Endodermal cell (in vitro differentiated cells): Measurements from ENCODE around the gene APMAP. TPM values are rescaled to one million over a fixed set of nuclear protein-coding genes. Genes with fewer than 3 reads are reported as not detected.

ENCODE experiments used
- DNase-seq: peaks from one replicate; pipeline ENCODE4 v3.0.0-alpha.2; 2017
- H3K27ac ChIP-seq: 2 replicates; pipeline ENCODE4 v1.5.1; 2013; ENCODE audit warnings: mild to moderate bottlenecking, low read depth, low read length, moderate library complexity
- H3K27me3 ChIP-seq: 2 replicates; pipeline ENCODE4 v1.6.1; 2013; ENCODE audit warnings: mild to moderate bottlenecking, low read length, moderate library complexity; ENCODE audit not compliant: insufficient read depth, control insufficient read depth, poor library complexity, severe bottlenecking
- H3K36me3 ChIP-seq: 2 replicates; pipeline ENCODE4 v1.7.0; 2013; ENCODE audit warnings: mild to moderate bottlenecking, low read length, moderate library complexity; ENCODE audit not compliant: control insufficient read depth, insufficient read depth
- H3K4me1 ChIP-seq: one replicate; pipeline ENCODE4 v1.7.0; 2013; ENCODE audit warnings: low read length; ENCODE audit not compliant: control insufficient read depth, insufficient read depth
- H3K4me3 ChIP-seq: 2 replicates; pipeline ENCODE4 v1.5.1; 2013; ENCODE audit warnings: mild to moderate bottlenecking, low read length, moderate library complexity
- H3K9ac ChIP-seq: 2 replicates; pipeline ENCODE4 v1.6.1; 2013; ENCODE audit warnings: mild to moderate bottlenecking, low read length, moderate library complexity; ENCODE audit not compliant: poor library complexity, severe bottlenecking; ENCODE audit errors: extremely low read depth
- H3K9me3 ChIP-seq: 2 replicates; pipeline ENCODE4 v1.6.1; 2013; ENCODE audit warnings: mild to moderate bottlenecking, low read length, moderate library complexity; ENCODE audit not compliant: control insufficient read depth
- H3K27ac Mint-ChIP-seq: 2 replicates; pipeline ENCODE4 v1.8.0; 2020; ENCODE audit warnings: mixed read lengths
- H3K27me3 Mint-ChIP-seq: 2 replicates; pipeline ENCODE4 v1.8.0; 2021; ENCODE audit warnings: mild to moderate bottlenecking, mixed read lengths; ENCODE audit not compliant: insufficient read depth
- H3K36me3 Mint-ChIP-seq: 2 replicates; pipeline ENCODE4 v1.8.0; 2020; ENCODE audit warnings: low read depth, mixed read lengths
- H3K4me1 Mint-ChIP-seq: 2 replicates; pipeline ENCODE4 v1.8.0; 2020; ENCODE audit warnings: mixed read lengths
- H3K4me3 Mint-ChIP-seq: 2 replicates; pipeline ENCODE4 v1.8.0; 2020; ENCODE audit warnings: mild to moderate bottlenecking, moderate library complexity, mixed read lengths
- H3K9me3 Mint-ChIP-seq: 2 replicates; pipeline ENCODE4 v1.8.0; 2020; ENCODE audit warnings: mild to moderate bottlenecking, mixed read lengths
- WGBS, 2 experiments: methylation state at CpG; one replicate each; pipeline versions ENCODE4 v1.1.5 to v1.1.7; 2013; ENCODE audit warnings: missing lambda C conversion rate in 2 of 2, mixed read lengths in 1 of 2; ENCODE audit not compliant: insufficient coverage in 1 of 2, insufficient read length in 1 of 2; 5-methylcytosine and 5-hydroxymethylcytosine counted together
- total RNA-seq, 2 donors: library from RNA; stranded (reverse); fragmentation: NEBNext Ultra II Directional in 1 of 2; extraction: Animal tissue kit (Norgen Biotek cat#: 25700) in 1 of 2; gene quantifications; 2 replicates in 1 of 2; 3 replicates in 1 of 2; pipeline ENCODE4 v1.2.1, GENCODE V29; 2021
- TF ChIP-seq, protein P1 (sequence below): fragments of 200-600 bp; sonication (generic); conservative IDR thresholded peaks from 2 replicates; pipeline ENCODE4 v1.5.0; 2021; ENCODE audit warnings: antibody characterized with exemption, mild to moderate bottlenecking

APMAP gene
- total RNA-seq, 2 donors from 2014 or later: 60.2 to 65.6 TPM

DNA sequence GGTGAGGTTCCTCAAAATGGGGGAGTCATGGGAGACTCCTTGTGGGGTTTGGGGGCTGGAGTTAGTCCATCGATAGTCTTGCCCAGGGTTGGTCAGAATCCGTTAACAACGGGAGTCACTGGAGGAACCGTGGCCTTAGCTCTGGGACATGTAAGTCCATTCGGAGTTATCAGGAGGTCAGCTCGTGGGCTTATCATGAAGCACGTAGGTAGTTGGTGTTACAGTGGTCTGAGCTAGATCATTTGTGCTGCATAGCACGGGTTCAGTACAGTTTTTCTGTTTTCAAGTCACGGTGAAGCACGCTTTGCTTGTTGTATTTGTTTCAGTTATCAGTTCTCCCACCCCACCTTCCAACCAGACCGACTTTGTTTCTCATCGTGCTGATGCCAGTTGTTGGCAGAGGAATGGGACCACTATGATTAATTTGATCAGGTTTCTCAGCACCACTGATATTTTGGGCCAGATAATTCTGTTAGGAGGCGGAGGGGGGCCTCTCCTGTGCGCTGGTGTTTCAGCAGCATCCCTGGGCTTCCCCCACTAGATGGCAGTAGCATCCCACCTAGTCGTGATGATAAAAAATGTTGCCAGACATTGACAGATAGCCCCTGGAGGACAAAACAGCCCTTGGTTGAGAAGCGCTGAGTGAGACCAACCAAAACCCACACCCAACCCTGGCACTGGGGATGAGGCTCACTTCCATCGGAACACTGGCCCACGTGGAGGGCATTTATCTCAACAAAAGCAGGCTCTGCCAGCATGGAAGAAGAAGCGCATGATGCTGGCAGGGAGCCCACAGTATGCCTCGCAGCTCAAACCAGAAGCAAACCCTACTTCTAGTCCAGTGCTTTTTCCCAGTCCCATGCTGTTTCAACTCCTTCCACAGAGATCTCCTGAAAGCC is 2.2 kb upstream of the APMAP start:
- H3K36me3 ChIP-seq: no peaks in the 10 kb centered on the region
- H3K4me3 ChIP-seq: no peak overlapping the region
- peaks cover 34% of the 10 kb centered on the region for H3K27me3 Mint-ChIP-seq
- 55 to 60% methylated on average over 17 to 20 of the region's 20 CpGs for WGBS, 2 experiments
- peaks cover 5% of the 10 kb centered on the region for H3K4me1 ChIP-seq
- H3K9ac ChIP-seq: no peak overlapping the region
- peaks cover 36% of the 10 kb centered on the region for H3K27me3 ChIP-seq
- H3K4me3 Mint-ChIP-seq: no peak overlapping the region
- H3K9me3 Mint-ChIP-seq: no peaks in the 10 kb centered on the region
- H3K27ac ChIP-seq: no peak overlapping the region
- TF ChIP-seq, protein P1, sequence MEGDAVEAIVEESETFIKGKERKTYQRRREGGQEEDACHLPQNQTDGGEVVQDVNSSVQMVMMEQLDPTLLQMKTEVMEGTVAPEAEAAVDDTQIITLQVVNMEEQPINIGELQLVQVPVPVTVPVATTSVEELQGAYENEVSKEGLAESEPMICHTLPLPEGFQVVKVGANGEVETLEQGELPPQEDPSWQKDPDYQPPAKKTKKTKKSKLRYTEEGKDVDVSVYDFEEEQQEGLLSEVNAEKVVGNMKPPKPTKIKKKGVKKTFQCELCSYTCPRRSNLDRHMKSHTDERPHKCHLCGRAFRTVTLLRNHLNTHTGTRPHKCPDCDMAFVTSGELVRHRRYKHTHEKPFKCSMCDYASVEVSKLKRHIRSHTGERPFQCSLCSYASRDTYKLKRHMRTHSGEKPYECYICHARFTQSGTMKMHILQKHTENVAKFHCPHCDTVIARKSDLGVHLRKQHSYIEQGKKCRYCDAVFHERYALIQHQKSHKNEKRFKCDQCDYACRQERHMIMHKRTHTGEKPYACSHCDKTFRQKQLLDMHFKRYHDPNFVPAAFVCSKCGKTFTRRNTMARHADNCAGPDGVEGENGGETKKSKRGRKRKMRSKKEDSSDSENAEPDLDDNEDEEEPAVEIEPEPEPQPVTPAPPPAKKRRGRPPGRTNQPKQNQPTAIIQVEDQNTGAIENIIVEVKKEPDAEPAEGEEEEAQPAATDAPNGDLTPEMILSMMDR: peak; percentile 91
- DNase-seq: peak; percentile 94
- H3K4me1 Mint-ChIP-seq: peaks cover 17% of the 10 kb centered on the region
- H3K27ac Mint-ChIP-seq: no peak overlapping the region
- H3K9me3 ChIP-seq: no peaks in the 10 kb centered on the region
- no peaks in the 10 kb centered on the region for H3K36me3 Mint-ChIP-seq

DNA sequence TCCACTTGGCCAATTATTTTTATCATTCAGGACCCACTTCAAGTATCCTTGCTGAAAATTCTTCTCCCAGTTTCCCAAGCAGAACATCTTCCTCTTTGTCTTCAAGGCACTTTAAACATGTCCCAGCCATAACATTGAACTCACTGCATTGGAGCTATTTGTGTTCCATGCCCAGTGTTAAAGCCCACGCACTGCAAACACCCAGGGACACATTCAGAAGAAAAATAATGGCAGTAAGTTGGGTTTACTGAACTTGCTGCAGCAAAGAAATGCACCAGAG is 1.6 kb upstream of the APMAP start:
- Histone ChIP-seq H3K27me3 (peaks cover 30% of the 10 kb centered on the region), H3K27ac (no peak overlapping the region), H3K4me1 (peaks cover 5% of the 10 kb centered on the region), H3K4me3 (no peak overlapping the region), H3K9me3 (no peaks in the 10 kb centered on the region), H3K9ac (no peak overlapping the region), H3K36me3 (peaks cover 4% of the 10 kb centered on the region)
- H3K36me3 Mint-ChIP-seq: no peaks in the 10 kb centered on the region
- peaks cover 17% of the 10 kb centered on the region for H3K4me1 Mint-ChIP-seq
- no peak for DNase-seq
- WGBS, 2 experiments: 94 to 100% methylated on average over 1 of the region's 1 CpG
- H3K9me3 Mint-ChIP-seq: no peaks in the 10 kb centered on the region
- peaks cover 29% of the 10 kb centered on the region for H3K27me3 Mint-ChIP-seq
- no peak overlapping the region for H3K27ac Mint-ChIP-seq
- TF ChIP-seq, protein P1: no peak
- H3K4me3 Mint-ChIP-seq: no peak overlapping the region

DNA sequence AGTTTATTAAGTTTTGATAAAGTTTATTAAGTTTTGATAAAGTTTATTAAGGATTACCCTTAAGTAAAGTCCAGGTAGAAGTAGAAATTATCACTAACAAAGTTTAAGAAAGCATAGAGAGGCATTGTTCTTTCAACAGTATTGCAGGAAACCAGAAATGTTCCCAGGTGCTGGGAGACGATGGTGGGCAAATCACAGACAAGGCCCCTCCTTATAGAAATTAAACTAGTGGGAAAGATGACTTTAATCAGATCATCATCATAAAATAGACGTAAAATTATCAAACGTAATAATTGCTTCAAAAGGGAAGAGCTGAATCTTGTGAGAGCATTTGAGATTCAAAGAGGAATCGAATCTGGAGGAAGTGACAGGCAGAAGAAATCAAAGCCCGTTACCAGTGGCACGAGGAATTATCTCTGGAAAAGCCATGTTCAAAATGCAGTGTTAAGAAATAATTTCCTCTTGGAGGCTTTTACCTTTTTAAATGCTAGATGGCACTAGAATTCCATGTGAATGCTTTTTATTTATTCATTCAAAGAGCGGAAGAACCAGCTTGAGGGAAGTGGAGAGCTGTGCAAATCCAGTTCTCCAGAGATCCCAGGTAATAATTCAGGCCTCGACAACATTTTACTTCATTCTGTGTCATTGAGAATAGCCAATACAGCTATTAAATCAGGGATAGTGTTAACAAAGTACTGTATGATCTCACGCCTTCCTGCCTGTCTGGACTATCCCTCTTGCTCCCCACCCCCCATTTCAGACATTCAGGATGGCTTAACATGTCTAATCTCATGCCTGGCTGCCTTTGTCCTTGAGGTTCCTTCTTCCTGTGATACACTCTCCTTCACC is 1.0 kb upstream of the APMAP start:
- Histone ChIP-seq H3K4me3 (peak overlapping the region; percentile 93), H3K27me3 (peaks cover 24% of the 10 kb centered on the region), H3K9me3 (no peaks in the 10 kb centered on the region), H3K36me3 (peaks cover 5% of the 10 kb centered on the region), H3K27ac (no peak overlapping the region), H3K4me1 (peaks cover 5% of the 10 kb centered on the region), H3K9ac (peak overlapping the region; percentile 63)
- Mint-ChIP-seq H3K27me3 (peaks cover 24% of the 10 kb centered on the region), H3K9me3 (no peaks in the 10 kb centered on the region), H3K4me1 (peaks cover 17% of the 10 kb centered on the region), H3K27ac (no peak overlapping the region), H3K4me3 (peak overlapping the region; percentile 85), H3K36me3 (no peaks in the 10 kb centered on the region)
- TF ChIP-seq, protein P1: no peak
- DNase-seq: peak; percentile 10
- WGBS, 2 experiments: 91 to 92% methylated on average over 9 of the region's 9 CpGs
